ENCODE measurements around the gene KANK3. TPM values are rescaled to one million over a fixed set of nuclear protein-coding genes. Genes with fewer than 3 reads are reported as not detected.

Gene KANK3
- total RNA-seq, 3 donors from 2014 or later (not counting 1 experiment from before 2014, with no cell fraction given): 5.7 to 16.9 (median 8.4) TPM

DNA sequence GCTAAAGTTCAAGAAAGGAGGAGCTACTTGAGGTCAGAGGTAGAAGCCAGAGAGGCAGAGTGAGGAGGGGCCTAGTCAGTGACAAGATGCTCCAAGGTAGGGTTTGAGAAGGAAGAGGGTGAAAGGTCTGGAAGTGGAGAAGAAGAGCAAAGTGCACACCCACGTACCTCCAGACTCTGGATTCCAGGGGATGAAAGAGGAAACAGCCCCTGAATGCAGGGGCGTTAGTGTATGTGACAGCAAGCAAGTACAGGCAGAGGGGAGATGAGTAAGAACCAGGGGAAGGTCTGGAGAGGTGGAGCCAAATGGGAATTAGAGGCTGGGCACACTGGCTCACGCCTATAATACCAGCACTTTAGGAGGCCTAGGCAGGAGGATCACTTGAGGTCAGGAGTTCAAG is 13.1 kb downstream of the KANK3 start:
- H3K27ac Mint-ChIP-seq: no peak overlapping the region
- H3K9me3 Mint-ChIP-seq: no peaks in the 10 kb centered on the region
- H3K27me3 Mint-ChIP-seq (ENCODE audit: low read depth in 2 of 2): no peaks in the 10 kb centered on the region
- no peaks in the 10 kb centered on the region for H3K36me3 Mint-ChIP-seq
- 75% methylated on average over 3 of the region's 3 CpGs for WGBS (ENCODE audit: insufficient coverage)
- Histone ChIP-seq H3K27me3 (ENCODE audit: control insufficient read depth, insufficient read depth, low read length) (peaks cover 3% of the 10 kb centered on the region), H3K9me3 (ENCODE audit: control insufficient read depth, insufficient read depth, low read length) (no peaks in the 10 kb centered on the region), H3K27ac (ENCODE audit: low read length) (no peak overlapping the region), H3K36me3 (ENCODE audit: control insufficient read depth, insufficient read depth, low read length) (no peaks in the 10 kb centered on the region), H3K4me3 (ENCODE audit: low read length) (no peak overlapping the region), H3K4me1 (ENCODE audit: control insufficient read depth, insufficient read depth, low read length) (peaks cover 6% of the 10 kb centered on the region)
- intact Hi-C loops (cut with micrococcal nuclease): no loop called here
- TF ChIP-seq, protein P1, sequence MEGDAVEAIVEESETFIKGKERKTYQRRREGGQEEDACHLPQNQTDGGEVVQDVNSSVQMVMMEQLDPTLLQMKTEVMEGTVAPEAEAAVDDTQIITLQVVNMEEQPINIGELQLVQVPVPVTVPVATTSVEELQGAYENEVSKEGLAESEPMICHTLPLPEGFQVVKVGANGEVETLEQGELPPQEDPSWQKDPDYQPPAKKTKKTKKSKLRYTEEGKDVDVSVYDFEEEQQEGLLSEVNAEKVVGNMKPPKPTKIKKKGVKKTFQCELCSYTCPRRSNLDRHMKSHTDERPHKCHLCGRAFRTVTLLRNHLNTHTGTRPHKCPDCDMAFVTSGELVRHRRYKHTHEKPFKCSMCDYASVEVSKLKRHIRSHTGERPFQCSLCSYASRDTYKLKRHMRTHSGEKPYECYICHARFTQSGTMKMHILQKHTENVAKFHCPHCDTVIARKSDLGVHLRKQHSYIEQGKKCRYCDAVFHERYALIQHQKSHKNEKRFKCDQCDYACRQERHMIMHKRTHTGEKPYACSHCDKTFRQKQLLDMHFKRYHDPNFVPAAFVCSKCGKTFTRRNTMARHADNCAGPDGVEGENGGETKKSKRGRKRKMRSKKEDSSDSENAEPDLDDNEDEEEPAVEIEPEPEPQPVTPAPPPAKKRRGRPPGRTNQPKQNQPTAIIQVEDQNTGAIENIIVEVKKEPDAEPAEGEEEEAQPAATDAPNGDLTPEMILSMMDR (IDR thresholded peaks at IDR 0.05): no peak
- no peaks in the 10 kb centered on the region for H3K4me1 Mint-ChIP-seq
- peak overlapping the region; percentile 32 for H3K4me3 Mint-ChIP-seq
- ATAC-seq (no peak), DNase-seq (no peak)

DNA sequence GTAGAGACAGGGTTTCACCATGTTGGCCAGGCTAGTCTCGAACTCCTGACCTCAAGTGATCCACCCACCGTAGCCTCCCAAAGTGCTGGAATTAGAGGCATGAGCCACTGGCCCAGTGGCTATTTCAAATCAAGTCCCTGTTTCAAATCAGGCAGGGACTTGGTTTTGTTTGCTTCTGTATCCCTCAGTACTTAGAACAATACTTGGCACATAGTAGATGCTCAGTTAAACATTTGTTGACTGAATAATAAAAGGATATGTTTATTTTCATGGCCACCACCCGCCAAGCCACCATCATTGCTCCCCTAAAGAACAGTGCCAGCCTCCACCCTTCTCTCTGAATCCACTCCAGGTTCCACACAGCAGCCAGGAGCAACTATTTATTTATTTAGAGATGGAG is 17.6 kb downstream of the KANK3 start:
- ATAC-seq (no peak), DNase-seq (no peak)
- Mint-ChIP-seq H3K4me3 (no peak overlapping the region), H3K36me3 (no peaks in the 10 kb centered on the region), H3K9me3 (no peaks in the 10 kb centered on the region), H3K4me1 (peaks cover 13 to 22% of the 10 kb centered on the region in 2 donors), H3K27ac (no peak overlapping the region), H3K27me3 (ENCODE audit: low read depth in 2 of 2) (no peaks in the 10 kb centered on the region)
- TF ChIP-seq, protein P1 (IDR thresholded peaks at IDR 0.05): no peak
- WGBS (ENCODE audit: insufficient coverage): 100% methylated on average over 2 of the region's 3 CpGs
- peaks cover 18% of the 10 kb centered on the region for H3K36me3 ChIP-seq (ENCODE audit: control insufficient read depth, insufficient read depth, low read length)
- H3K9me3 ChIP-seq (ENCODE audit: control insufficient read depth, insufficient read depth, low read length): no peaks in the 10 kb centered on the region
- no peaks in the 10 kb centered on the region for H3K27me3 ChIP-seq (ENCODE audit: control insufficient read depth, insufficient read depth, low read length)
- peaks cover 21% of the 10 kb centered on the region for H3K4me1 ChIP-seq (ENCODE audit: control insufficient read depth, insufficient read depth, low read length)
- H3K4me3 ChIP-seq (ENCODE audit: low read length): no peak overlapping the region
- intact Hi-C loops (cut with micrococcal nuclease): no loop called here
- H3K27ac ChIP-seq (ENCODE audit: low read length): no peak overlapping the region

DNA sequence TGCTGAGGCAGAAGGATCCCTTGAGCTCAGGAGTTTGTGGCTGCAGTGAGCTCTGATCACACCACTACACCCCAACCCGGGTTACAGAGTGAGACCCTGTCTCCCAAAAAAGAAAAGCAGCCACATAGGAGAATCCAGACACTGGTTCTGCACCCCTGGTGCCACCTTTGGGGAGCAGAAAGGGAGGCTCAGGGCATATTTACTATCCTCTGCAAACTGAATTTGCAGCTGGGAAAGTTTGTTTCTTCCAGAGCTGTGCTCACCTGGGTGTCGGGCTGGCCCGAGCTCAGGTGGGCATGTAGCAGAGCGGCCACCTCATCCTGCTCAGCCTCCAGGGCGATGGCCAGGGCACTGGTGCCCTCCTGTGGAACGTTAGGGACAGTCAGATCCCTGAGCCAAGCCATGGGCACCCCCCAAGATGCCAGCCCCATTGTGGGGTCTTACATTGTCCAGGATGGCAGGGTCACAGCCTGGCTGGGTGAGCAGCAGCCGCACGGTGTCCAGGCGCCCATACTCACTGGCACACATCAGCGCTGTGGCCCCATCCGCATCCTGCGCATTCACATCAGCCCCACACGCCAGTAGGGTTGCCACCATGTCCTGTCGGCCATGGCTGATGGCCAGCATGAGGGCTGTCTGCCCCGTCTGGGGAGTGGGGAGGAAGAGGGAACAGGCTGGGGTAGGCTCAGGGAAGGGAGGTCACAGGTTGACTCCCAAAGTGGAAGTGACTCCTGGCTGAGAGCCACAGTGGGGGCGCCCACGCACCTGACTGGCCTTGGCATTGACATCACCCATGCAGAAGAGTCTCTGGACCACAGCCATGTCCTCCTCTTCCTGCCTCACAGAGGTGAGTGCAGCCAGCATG is 18.6 kb downstream of the KANK3 start:
- WGBS (ENCODE audit: insufficient coverage): 87% methylated on average over 17 of the region's 17 CpGs
- no peak overlapping the region for H3K4me3 ChIP-seq (ENCODE audit: low read length)

More for the DNA sequence above, 18.6 kb downstream of the KANK3 start:
- H3K4me1 Mint-ChIP-seq: peaks cover 23 to 32% of the 10 kb centered on the region in 2 donors
- no peak overlapping the region for H3K4me3 Mint-ChIP-seq
- H3K27ac Mint-ChIP-seq: no peak overlapping the region
- H3K36me3 Mint-ChIP-seq: no peaks in the 10 kb centered on the region
- peaks cover 18% of the 10 kb centered on the region for H3K36me3 ChIP-seq (ENCODE audit: control insufficient read depth, insufficient read depth, low read length)
- intact Hi-C loops (cut with micrococcal nuclease): no loop called here
- TF ChIP-seq, protein P1 (IDR thresholded peaks at IDR 0.05): no peak
- no peaks in the 10 kb centered on the region for H3K9me3 Mint-ChIP-seq
- H3K27ac ChIP-seq (ENCODE audit: low read length): no peak overlapping the region
- no peaks in the 10 kb centered on the region for H3K27me3 Mint-ChIP-seq (ENCODE audit: low read depth in 2 of 2)
- no peaks in the 10 kb centered on the region for H3K27me3 ChIP-seq (ENCODE audit: control insufficient read depth, insufficient read depth, low read length)
- DNase-seq (no peak), ATAC-seq (no peak)
- peaks cover 31% of the 10 kb centered on the region for H3K4me1 ChIP-seq (ENCODE audit: control insufficient read depth, insufficient read depth, low read length)
- no peaks in the 10 kb centered on the region for H3K9me3 ChIP-seq (ENCODE audit: control insufficient read depth, insufficient read depth, low read length)

Data from natural killer cell (primary cell).